GDM1 (cell line): ENCODE measurements around the gene INKA1.
A peak's percentile ranks its signal among the peaks of the same experiment; 100 is the strongest.

Source experiments
- DNase-seq: peaks from one replicate; lab custom pipeline; 2025; lab: John Stamatoyannopoulos, UW

INKA1 gene

DNA sequence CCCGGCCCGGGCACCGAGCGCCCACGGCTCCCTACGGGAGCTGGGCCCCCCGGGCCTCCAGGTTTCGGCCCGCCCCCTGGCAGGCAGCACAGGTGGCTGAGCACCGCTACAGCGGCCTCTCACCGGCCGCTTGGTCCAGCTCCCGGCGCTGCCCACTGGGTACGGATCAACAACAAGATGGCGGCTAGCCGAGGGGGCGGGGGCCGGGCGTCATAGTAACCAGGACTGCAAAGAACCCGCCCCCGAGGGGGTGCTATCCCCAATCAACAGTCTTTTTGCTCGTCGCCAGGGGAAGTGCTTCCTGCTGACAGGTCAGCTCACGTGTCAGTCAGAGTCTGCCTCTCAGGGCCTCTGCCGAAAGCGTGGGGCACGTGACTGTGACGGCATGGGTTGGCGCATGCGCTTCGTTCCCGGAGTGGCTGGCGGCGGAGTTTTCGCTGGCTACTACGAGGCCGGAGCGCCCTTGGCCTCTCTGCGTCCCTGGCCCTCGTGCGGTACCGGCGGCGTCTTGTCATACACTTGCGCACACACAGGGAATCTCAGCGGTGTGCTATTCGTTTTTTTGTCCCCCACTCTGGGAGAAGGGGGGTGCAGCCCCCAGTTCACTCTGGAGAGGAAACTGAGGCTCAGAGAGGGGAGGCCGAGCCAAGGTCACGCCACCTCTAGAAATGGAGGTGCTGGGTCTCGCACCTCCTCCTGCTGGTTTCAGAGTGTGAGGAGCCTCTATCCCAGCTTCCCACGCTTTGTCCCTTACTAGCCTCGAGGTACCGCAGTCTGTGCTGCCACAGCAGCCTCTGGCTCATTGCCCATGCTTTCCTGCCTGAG lies 16.5 kb upstream of the INKA1 start, which contains the start of gene IP6K1:
Gene IP6K1, minus strand, starts transcription at position 186 of the 825 bp plus-strand sequence. CDS start 38,502 bp downstream, outside the sequence.
- DNase-seq: peak; percentile 99

DNA sequence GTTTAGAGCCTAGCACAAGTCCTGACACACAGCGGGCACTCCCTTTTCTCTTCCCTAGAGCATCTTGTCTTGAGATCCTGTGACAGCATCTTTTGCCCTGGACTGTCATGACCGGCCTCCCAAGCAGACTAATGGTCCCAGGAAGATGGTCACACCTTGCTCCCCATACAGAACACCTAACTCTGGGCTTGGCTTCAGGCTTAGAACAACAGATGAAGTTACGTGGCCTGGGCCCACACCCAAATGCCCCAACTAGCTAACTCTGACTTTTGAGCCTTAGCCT lies 15.9 kb upstream of the INKA1 start:
- DNase-seq: no peak

DNA sequence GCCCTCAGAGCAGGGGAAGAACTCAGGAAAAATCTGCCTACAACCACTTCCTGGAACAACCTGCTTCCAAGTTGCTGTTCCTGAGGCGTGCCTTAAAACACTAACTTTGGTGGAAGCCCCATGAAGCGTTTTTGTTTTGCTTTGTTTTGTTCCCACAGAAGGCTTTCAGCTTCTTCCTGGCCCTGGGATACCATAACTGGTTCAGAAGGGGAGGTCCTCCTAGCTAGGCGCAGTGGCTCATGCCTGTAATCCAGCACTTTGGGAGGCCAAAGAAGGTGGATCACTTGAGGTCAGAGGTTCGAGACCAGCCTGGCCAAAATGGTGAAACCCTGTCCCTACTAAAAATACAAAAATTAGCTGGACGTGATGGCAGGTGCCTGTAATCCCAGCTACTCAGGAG lies 15.5 kb upstream of the INKA1 start:
- DNase-seq: no peak

DNA sequence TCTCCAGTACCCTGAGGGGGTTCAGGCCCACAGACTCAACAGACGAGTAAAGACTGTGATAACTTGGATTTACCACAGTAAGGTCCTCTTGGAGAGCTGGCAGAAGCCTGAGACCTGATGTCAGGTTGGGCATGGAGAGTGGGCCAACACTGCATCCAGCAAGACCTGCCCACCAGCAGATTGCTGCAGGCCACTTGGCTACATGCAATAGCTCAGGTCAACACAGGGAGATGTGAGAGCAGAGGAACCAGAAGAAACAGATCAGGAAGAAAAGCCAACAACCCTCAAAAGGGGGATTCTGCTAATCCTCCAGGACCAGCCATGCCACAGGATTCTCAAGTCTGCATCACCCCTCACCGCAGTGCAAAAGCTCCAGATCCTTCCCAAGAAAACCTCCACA lies 15.0 kb upstream of the INKA1 start:
- DNase-seq: no peak

DNA sequence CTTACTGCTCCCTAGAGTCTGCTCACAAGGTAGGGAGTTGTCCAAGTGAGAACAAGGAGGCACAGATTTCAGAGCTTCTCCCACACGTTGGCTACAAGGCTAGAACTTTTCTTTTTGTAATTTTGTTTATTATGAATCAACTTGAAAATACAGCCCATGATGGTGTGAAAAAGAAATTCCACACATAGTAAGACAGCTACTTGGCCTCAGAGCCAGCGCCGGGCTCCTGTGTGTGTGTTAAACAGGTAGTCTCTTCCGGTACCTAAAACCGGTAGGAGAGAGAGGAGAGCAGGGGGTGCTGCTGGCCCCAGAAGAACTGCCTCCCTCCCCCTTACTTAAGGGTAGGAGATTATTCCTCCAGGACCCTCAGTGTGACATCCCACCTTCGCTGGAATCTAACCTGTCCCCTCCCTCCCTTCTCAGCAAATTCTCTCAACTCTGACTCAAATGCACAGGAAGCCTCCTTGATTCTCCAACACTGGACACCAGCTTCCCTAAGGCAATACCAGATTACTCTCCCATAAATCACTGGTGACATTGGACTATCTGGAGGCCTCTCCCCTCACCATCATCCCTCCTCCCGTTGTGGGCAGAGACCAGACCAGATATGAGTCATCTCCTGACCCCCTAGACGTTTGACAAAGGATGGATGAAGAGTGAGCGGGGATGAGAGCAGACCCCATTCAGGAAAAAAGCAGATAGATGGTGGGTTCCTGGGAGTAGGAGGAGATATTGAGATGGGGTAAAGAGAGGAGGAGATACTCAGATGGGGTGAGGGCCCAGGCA lies 12.2 kb upstream of the INKA1 start:
- no peak for DNase-seq

DNA sequence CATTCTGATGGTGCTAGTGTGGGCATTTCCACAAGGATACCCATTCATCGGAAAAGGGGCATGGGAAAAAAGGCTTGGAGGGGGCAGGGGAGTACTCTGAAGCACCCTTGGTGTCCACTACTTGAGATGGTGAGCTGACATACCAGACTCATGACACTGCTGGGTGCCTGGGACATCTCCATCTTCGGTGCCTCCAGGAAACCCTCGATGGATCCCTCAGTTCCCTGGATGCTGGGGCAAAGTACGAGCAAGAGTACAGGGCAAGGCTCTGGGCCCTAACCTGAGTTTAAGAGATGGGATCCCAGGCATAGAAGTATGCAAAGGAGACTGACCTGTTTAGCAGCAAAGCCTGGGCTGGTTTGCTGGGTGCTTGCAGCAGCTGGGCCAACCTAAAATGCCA lies 11.5 kb upstream of the INKA1 start:
- no peak for DNase-seq

DNA sequence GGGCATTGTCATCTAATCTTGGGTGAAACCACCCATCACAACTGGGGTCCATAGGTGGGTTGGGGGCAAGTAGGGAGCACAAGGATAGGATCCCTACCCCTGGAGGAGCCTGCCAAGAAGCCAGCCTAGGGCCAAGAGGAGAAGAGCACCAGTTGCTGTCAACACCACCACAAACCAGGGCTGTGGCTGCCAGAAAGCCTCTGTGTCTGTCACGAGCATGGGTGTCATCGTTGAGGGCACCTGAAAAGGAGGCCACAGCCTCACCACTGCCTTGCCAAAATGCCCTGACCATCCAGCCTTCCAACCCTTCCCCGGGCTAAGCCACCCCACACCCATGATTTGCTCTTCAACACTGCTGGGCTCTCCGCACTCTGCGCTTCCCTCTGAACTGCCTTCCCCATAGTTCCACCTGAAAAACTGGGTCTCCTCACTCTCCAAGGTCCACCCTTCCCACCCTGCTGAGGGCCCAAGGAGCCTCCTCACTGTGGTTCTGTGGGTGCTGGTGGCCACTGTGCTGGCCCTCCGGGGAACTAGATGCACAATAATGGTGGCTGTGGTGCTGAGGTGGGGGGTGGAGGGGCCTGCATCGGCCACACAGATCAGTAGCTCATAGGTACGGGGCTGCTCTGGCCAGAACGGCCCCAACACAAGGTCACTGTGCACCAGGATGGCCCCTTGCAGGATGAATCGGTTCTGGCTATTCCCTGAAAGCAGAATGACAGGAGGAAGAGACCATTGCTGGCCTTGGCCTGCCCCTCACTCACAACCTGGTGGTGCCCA lies 10.5 kb upstream of the INKA1 start:
- DNase-seq: no peak

DNA sequence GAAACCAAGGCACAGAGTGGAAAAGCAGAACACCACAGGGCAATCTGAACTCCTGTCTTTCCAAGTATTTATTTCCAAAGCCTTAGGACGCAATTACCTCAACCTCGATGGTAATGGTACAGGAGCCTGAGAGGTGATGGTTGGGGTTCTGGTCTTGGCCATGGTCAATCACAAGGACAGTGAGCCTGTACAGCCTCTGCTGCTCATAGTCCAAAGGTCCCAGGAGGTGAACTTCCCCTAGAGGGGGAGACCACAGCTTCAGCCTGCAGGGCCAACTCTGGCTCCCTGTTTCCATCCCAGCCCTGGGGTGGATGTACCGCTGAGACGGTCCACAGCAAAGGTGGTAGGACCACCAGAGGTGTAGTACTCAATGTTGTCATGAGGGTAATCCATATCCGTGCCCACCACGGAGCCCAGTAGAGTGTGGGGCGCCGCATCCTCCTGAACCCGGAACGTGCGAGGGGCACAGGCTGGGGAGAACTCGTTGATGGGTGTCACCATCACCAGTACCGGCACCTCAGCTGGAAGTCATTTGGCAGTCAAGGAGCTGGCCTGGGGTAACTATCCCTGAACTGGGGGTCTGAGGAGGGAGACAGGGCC lies 9.5 kb upstream of the INKA1 start:
- no peak for DNase-seq

DNA sequence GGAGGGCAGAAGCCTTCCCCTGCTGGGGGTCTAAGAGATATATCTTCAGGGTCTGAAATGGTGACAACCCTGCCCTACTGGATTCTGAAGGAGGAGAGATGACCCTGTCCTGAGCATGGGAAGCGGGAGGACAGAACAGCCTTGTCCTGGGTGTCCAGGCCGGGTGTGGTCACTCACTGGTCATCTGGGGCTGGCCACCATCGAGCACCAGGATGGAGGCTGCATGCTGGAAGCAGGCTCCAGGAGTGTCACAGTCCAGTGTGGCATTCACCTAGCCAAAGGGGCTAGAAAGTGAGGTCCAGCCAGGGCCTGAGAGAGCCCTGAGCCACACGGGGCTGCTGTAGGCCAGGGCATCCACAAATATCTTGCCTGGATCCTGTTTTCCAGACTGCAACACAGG lies 8.6 kb upstream of the INKA1 start:
- DNase-seq: no peak

DNA sequence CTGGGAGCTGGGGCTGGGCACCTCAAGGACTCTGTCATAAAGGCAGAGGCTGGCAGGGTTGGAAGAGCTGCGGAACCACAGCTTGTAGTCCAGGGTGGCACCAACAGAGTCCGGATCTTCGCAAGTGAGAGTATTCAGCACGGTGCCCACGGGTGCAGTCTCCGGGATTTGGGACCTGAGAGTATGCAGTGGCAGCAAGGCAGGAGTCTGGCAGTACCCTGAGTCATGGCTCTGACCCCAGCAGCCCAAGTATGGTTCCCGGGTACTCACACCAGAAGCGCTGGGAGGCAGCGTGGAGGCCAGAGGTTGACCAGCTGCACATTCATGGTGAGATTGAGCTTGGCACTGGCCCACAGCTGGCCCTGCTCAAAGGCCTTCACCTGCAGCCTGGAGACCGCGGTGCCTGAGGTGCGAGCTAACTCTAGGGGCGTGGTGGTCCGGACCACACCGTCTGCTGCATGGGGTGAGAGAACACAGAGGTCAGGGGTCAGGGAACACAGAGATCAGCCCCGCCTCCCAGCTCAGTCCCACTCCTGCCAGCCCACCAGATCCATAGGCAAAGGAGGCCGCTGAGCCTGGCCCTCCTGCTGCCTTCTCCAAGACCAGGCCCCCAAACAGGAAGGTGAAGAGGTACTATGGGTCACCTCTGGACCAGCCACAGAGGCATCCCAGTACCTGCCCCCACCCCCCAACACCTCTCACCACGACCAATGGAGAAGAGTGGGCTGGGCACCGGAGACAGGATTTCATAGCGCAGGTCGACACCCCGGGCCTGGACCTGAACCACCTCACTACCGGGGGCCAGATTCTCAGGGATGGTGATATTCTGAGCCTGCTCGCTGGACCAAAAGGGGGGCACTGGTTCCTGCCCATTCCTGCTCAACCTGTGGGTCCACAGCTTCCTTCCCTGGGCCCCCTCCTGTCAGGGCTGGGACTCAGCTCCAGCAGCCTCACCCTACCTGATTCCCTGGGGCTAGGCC lies 7.8 kb upstream of the INKA1 start:
- DNase-seq: no peak

DNA sequence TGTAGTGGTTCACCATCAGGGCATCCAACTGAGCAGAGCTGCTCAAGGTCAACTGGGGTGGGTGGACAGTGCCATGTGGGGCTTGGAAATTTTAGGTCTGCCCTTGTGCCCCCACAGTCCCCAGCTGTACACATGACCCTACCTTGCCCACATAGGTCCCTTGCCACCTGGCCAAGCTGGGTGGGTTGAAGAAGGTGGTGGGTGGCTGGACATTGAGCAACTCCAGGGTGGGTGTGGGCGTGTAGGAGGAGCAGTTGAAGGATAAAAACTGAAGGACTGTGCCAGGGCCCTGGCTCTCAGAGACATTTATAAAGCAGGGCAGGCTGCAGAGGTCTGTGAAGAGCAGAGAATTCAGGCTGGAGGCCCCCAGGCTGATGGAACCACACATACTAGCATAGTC lies 4.0 kb upstream of the INKA1 start:
- DNase-seq: no peak

DNA sequence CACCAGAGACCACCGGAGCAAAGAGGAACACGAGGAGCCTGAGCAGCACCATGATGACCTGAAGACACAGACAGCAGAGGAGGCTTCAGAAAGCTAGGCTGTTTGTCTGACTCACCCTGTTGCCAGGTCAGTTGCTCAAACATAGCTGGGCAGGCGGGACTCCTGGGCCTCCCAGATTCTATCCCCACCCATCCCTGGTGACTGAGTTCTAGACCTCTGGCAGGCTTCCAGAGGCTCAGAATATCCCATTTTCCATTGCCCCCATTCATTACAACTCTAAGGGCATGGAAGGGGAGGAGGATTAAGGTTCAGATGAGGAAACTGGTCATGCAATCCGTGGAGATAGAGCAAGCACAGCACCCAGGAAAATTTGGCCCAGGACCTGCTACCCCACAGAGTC lies 3.3 kb upstream of the INKA1 start, which contains the start of gene CDHR4:
Gene CDHR4, minus strand, starts transcription at position 113 of the 400 bp plus-strand sequence. Its CDS starts 61 bp downstream, at position 52.
- no peak for DNase-seq

DNA sequence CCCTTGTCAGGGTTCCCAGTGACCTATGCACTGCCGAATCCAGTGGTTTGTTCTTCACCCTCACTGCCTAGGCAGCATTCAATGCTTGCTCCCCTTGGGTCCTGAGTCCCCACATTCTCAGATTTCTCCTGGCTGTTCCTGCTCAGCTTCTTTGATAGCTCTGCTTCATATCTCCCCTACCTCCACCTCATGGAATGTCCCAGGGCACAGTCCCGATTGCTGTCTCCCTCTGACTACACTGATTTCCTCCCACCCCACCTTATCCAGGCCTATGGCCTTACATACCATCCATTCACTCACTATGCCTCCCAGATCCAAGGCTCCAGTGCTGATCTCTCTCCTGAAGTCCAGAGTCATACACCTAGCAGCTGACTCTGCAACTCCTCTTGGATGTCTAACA lies 1.9 kb upstream of the INKA1 start:
- no peak for DNase-seq

DNA sequence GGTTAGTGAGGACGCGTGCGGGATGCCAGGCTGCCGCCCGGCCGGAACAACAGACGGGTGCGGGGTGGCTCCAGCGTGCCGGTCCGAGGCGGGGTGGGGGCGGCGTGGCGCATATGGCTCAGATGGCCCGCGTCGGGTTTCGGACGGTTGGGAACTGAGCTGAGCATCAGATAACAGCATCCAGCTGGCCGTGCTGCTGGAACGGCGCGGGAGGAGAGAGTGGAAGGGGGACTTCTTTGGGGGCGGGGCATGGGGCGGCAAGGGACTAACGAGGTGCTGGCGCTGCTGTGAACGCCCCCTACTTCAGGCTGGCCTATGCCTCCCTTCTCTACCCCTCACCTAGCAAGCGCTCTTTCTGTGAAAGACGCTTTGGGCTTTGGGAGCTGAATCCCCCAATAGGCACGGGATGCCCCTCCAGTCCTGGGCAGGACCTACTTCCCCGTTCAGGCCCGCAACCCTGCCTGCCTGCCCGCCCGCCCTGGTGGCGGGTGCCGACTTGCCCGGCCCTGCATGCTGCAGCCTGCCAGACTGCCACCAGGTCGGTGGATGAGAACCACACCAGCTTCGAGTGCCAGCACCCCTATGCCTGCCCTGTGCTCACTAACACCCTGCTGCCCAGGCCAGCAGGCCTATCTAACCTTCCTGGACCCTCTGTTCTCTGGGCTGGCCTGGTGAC lies 542 bp downstream of the INKA1 start:
- DNase-seq: peak; percentile 77

DNA sequence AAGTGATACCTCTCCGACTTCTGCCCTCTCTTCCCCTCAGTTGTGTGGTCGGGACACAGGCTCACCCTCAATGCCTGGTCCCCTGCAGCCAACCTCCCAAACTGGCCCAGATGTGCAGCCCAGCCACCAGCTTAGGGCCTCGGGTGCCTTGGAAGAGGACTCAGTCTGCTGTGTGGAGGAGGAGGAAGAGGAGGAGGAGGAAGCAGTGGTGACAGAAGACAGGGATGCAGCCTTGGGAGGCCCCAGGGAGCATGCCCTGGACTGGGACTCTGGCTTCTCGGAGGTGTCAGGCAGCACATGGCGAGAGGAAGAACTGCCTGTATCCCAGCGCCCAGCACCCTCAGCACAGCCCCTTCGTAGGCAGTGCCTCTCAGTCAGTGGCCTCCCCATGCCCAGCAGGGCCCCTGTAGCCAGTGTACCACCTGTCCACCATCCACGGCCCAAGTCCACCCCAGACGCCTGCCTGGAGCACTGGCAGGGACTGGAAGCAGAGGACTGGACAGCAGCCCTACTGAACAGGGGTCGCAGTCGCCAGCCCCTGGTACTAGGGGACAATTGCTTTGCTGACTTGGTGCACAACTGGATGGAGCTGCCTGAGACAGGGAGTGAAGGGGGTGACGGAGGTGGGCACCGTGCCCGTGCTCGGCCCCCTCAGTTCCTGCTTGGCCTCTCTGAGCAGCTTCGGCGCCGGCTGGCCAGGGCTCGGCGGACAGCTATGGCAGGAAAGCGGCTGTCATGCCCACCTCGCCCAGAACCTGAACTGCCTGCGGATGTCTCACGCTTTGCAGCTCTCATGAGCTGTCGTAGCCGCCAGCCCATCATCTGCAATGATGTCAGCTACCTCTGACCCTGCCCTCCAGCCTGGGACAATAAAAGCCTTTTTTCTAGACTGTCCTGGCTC lies 1.3 kb downstream of the INKA1 start:
- no peak for DNase-seq

DNA sequence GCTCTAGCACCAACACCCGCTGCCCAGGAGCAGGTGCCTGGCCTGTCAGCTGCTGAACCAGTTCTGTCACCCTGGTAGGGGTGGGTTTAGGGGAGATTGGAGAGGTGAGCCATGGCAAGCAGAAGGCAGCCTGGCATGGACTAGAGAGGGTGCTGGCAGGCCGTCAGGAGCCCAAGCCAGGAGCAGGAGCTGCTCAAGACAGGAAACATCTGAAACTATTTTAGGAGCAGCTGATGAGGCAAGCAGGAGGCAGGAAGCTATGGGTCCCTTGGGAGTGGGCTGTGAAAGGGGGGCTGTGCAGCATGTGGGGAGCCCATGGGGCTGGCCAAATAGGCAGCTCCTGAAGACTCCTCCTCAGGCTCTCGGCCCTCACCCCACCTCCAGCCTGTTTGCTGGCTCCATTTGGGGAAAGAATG lies 2.3 kb downstream of the INKA1 start:
- peak; percentile 91 for DNase-seq

DNA sequence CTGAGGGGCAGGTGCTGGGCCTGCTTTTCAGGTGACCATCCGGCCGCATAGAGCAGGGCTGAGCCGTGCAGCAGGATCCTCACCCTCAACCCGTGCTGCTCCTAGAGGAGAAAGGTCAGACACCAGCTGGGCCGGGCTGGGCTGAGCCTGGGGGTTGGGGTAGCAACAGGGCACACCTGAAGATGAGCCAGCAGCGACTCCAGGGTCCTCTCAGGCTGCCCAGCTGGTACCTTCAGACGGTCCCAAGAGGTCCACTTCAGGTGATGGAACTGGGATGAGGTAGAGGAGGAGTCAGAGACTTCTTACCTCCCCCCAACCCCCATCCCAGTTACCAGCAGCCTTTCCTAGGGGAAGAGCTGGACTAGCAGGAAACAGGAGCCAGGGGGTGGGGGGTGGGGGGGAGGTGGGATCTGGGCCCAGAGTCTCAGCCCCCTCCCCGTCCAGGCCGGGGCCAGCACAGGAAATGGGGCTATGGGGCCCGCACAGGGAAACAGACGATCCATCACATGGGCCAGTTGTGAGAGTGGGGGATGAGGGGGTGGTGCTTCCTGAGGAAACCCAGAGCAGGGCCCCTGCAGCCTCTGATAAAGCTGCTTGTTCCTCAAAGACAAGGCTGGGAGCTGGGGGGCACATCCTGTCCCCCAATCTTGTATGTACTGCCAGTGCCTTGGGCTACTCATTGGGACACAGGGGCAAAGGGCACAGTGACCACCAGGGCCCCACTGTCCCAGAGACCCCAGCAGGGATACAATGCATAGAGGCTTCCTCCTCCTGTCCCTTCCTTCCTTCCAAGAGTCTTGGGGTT lies 3.0 kb downstream of the INKA1 start:
- DNase-seq: peak; percentile 95

DNA sequence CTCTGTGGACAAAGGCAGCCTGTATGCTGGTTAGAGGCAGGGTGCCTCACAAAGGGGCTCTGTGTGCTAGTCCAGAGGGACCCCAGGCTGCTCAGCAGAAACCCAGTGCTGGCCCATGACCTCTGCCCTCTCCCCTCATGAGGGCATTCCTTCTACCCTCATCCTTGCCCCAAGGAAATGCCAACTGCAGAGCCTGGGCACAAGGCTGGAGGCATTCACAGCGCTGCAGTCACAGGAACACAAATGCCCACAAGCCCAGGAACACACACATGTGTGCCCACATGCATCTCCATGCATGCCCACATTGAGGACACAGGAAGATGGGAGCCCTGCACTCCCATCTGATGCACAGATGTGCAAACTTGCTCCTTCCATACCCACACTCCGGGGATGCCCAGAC lies 3.8 kb downstream of the INKA1 start:
- DNase-seq: peak; percentile 65
